Lower leg skin (tissue), 4 donors: ENCODE measurements around the gene RPS29. TPM values are rescaled to one million over a fixed set of nuclear protein-coding genes. Genes with fewer than 3 reads are reported as not detected.
A peak's percentile ranks its signal among the peaks of the same experiment; 100 is the strongest.
"Not testable (repeated sequence)": the region's sequence is repeated elsewhere in the genome, so short reads cannot be mapped to it uniquely, and the experiment has no call there.

Source experiments
- DNase-seq, 2 donors: peaks; one replicate each; pipeline ENCODE4 v3.0.0-alpha.2; 2019; ENCODE audit warnings: low spot score in 2 of 2
- H3K4me3 ChIP-seq: fragments of 200-600 bp; sonication (generic); 2 replicates; pipeline ENCODE4 v1.5.1; 2017; ENCODE audit warnings: mild to moderate bottlenecking, low read depth; ENCODE audit not compliant: poor library complexity, severe bottlenecking
- POLR2A ChIP-seq, 2 donors: fragments of 450-650 bp; IDR thresholded peaks; one replicate each; pipeline ENCODE4 v1.6.1; 2016 to 2017; ENCODE audit warnings: antibody characterized with exemption in 2 of 2, mild to moderate bottlenecking in 1 of 2, moderate library complexity in 1 of 2
- WGBS, 2 donors: methylation state at CpG; one replicate each; pipeline ENCODE4 v1.1.5; 2018; 5-methylcytosine and 5-hydroxymethylcytosine counted together
- intact Hi-C: fragments of 100-400 bp; cut with DNase I; formaldehyde crosslinking; loops from one replicate; pipeline ENCODE4 v1.15.0; 2023; ENCODE audit warnings: low total_unique reads
- total RNA-seq, 4 donors: library from RNA; depleted of rRNA; stranded (reverse); fragments of >200 nt; gene quantifications; one replicate each; pipeline ENCODE4 v1.1.0, GENCODE V29; 2016
- TF ChIP-seq, protein P1 (sequence below), 3 donors: fragments of 450-650 bp; IDR thresholded peaks; one replicate each; pipeline ENCODE4 v1.5.1; 2016; ENCODE audit warnings: antibody characterized with exemption in 3 of 3, mild to moderate bottlenecking in 3 of 3, moderate library complexity in 2 of 3

The RPS29 gene
- total RNA-seq, 4 donors from 2014 or later: 3,327 to 15,303 (median 7,021) TPM

DNA sequence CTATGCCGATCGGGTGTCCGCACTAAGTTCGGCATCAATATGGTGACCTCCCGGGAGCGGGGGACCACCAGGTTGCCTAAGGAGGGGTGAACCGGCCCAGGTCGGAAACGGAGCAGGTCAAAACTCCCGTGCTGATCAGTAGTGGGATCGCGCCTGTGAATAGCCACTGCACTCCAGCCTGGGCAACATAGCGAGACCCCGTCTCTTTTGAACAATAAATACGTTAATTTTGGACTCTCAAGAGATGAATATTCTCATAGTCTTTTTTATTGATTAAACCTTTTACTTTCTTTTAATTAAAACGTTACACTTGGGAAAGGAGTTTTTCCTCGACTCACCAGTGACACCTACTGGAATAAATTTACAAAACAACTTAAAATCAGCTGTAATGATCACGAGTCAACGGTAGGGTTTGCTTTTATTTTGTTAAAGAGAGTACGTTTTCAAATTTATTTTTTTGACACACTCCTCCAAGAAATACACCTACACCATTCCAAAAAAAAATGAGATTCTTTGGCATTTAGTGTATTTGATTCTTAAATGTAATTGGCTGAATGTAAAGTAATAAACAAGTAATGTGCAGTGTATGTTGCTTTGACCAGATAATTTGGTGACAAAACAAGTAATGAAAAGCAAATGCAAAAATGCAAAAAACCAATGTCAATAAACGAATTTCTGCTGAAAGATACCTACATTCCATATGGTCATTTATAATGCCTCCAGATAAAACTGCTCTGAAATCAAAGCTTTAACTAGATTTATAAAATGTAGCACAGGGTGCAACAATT, 687 bp upstream of the RPS29 start:
- WGBS, 2 donors: 2% methylated on average over 11 to 13 of the region's 21 CpGs
- TF ChIP-seq POLR2A (IDR thresholded peaks at IDR 0.05): no peak
- TF ChIP-seq, protein P1, sequence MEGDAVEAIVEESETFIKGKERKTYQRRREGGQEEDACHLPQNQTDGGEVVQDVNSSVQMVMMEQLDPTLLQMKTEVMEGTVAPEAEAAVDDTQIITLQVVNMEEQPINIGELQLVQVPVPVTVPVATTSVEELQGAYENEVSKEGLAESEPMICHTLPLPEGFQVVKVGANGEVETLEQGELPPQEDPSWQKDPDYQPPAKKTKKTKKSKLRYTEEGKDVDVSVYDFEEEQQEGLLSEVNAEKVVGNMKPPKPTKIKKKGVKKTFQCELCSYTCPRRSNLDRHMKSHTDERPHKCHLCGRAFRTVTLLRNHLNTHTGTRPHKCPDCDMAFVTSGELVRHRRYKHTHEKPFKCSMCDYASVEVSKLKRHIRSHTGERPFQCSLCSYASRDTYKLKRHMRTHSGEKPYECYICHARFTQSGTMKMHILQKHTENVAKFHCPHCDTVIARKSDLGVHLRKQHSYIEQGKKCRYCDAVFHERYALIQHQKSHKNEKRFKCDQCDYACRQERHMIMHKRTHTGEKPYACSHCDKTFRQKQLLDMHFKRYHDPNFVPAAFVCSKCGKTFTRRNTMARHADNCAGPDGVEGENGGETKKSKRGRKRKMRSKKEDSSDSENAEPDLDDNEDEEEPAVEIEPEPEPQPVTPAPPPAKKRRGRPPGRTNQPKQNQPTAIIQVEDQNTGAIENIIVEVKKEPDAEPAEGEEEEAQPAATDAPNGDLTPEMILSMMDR (IDR thresholded peaks at IDR 0.05): peak in 1 of 3 donors; percentile 11
- DNase-seq: peak in 1 of 2 donors; percentile 86
- intact Hi-C loops: no loop called here
- no peak overlapping the region for H3K4me3 ChIP-seq

DNA sequence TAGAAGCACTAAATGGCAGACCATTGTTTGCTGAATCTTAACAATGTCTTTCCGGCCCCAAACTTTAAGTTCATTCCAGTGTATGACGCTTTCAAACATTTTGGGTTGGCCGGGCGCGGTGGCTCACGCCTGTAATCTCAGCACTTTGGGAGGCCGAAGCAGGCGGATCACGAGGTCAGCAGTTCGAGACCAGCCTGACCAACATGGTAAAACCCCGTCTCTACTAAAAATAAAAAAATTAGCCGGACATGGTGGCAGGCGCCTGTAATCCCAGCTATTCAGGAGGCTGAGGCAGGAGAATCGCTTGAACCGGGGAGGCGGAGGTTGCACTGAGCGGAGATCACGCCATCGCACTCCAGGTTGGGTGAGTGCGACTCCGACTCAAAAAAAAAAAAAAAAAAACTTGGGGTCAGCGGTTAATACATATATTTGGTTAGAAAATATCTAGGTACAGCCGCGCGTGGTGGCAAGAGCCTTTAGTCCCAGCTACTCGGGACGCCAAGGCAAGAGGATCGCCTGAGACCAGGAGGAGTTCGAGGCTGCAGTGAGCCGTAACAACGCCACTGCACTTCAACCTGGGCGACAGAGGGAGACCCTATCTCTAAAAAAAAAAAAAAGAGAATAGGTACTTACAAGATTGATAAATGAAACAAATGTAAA, 1.1 kb downstream of the RPS29 start:
- DNase-seq, intact Hi-C loops: not testable (repeated sequence)
- peak overlapping the region; percentile 97 for H3K4me3 ChIP-seq
- 12 to 21% methylated on average over 32 of the region's 32 CpGs for WGBS, 2 donors

DNA sequence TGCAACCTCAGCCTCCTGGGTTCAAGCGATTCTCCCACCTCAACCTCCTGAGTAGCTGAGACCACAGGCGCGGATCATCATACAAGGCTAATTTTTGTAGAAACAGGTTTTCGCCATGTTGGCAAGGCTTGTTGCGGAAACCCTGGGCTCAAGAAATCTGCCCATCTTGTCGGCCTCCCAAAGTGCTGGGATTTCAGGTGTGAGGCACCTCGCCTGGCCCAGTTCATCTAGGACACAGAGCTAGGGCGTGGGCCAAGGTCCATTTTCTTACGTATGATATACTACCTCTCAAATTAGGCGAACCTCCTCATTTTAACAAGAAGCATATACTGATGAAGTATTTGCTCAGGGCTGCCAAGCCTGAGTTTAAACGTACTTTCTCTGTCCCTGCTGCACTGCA, 2.1 kb downstream of the RPS29 start:
- WGBS, 2 donors: 89 to 90% methylated on average over 11 of the region's 11 CpGs
- no peak overlapping the region for H3K4me3 ChIP-seq
- DNase-seq: no peak
- TF ChIP-seq, protein P1 (IDR thresholded peaks at IDR 0.05): no peak
- no peak for TF ChIP-seq POLR2A (IDR thresholded peaks at IDR 0.05)
- intact Hi-C loops: no loop called here

DNA sequence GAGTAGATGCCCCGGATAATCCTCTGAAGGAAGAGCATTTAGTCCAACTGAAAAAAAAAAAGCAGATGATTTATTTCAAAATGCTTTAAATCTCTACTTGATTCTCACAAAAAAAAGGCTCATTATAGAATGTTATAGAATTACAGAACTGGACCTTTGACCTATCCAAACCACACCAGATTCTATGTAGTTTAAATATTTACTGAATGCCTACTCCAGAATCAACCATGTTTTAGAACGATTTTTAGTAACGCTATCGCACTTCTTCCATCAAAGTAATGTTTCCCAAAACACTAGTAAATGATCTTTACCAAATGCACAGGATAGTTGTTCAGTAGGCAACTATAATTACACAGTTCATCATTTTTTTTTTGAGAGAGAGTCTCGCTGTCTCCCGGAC, 2.6 kb downstream of the RPS29 start:
- WGBS, 2 donors: 87 to 91% methylated on average over 6 of the region's 6 CpGs
- H3K4me3 ChIP-seq: no peak overlapping the region
- DNase-seq: no peak
- intact Hi-C loops: no loop called here
- TF ChIP-seq, protein P1 (IDR thresholded peaks at IDR 0.05): no peak
- TF ChIP-seq POLR2A (IDR thresholded peaks at IDR 0.05): no peak

DNA sequence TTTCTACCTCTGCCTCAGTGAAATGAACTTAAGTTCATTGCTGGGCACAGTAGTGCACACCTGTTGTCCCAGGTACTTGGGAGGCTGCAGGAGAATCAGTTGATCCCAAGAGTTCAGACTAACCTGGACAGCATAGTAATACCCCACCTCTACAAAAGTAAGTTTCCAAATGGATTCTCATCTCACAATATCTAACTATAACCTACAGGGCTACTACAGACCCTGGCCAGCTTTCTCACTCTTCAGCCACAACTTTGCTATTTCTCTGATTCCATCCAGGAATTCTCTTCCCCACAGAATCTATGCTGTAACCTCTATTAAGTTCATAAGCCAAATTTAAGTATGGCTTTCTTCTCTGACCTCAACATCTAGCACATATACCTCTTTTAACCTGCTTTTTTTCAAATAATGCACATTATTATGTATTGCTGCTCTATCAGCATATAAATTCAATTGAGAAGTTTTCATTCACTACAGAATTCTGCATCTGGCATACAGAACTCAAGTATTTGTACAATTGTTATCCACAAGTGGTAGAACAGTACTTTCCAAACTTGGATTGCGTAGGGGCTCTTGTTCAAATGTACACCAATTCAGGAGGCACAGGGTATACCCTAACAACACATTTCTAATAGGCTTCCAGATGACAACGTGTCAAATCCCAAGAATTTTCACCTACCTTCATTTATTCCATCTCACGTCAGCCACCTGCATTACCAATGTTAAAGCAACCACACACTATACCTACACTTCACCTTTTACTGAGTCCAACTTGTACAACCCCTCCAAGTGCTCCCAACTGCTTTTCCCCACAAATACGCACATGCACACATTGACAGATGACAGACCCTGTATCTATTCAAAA, 3.8 kb downstream of the RPS29 start:
- WGBS, 2 donors: 92 to 94% methylated on average over 4 of the region's 4 CpGs
- intact Hi-C loops: no loop called here
- no peak for DNase-seq
- H3K4me3 ChIP-seq: no peak overlapping the region
- TF ChIP-seq, protein P1 (IDR thresholded peaks at IDR 0.05): no peak
- no peak for TF ChIP-seq POLR2A (IDR thresholded peaks at IDR 0.05)
